LNCAP (cell line): ENCODE data around the gene CDC42BPA.

Experiments used
- TF ChIP-seq, protein P1 (sequence below): fragments of 450-650 bp; IDR thresholded peaks from 2 replicates; pipeline ENCODE4 v1.5.1; 2017; ENCODE audit warnings: mild to moderate bottlenecking

The CDC42BPA gene

GRCh38 chr1:227215863-227216510 is 102.3 kb downstream of the CDC42BPA start:
- TF ChIP-seq, protein P1, sequence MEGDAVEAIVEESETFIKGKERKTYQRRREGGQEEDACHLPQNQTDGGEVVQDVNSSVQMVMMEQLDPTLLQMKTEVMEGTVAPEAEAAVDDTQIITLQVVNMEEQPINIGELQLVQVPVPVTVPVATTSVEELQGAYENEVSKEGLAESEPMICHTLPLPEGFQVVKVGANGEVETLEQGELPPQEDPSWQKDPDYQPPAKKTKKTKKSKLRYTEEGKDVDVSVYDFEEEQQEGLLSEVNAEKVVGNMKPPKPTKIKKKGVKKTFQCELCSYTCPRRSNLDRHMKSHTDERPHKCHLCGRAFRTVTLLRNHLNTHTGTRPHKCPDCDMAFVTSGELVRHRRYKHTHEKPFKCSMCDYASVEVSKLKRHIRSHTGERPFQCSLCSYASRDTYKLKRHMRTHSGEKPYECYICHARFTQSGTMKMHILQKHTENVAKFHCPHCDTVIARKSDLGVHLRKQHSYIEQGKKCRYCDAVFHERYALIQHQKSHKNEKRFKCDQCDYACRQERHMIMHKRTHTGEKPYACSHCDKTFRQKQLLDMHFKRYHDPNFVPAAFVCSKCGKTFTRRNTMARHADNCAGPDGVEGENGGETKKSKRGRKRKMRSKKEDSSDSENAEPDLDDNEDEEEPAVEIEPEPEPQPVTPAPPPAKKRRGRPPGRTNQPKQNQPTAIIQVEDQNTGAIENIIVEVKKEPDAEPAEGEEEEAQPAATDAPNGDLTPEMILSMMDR, result no peak

GRCh38 chr1:227214207-227214606 is 104.1 kb downstream of the CDC42BPA start:
- TF ChIP-seq, protein P1, result no peak

GRCh38 chr1:227213426-227213825 is 104.9 kb downstream of the CDC42BPA start:
- TF ChIP-seq, protein P1, result no peak

GRCh38 chr1:227212164-227212563 is 106.1 kb downstream of the CDC42BPA start:
- TF ChIP-seq, protein P1, result no peak

GRCh38 chr1:227210604-227211003 is 107.7 kb downstream of the CDC42BPA start:
- TF ChIP-seq, protein P1, result no peak

- TF ChIP-seq, protein P1, result no peak
Measured at GRCh38 chr1:227197064-227197463, 121.2 kb downstream of the CDC42BPA start.

DNA sequence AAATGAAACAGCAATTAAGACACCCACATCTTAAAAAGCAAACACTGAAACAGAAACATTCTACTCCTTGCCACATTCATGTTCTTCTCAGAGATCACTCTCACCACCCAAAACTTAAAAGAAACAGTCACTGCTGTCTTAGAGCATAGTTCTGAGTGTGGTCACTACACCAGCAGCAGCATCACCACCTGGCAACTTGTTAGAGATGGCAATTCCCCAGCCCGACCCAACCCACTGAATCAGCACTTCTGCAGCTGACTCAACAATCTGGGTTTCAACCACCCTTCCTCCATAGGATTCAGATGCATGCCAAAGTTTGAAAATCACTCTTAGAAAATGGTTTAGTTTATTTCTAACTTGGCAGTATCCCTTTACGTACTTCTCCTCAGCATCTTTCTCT is 126.1 kb downstream of the CDC42BPA start:
- TF ChIP-seq, protein P1, result no peak

DNA sequence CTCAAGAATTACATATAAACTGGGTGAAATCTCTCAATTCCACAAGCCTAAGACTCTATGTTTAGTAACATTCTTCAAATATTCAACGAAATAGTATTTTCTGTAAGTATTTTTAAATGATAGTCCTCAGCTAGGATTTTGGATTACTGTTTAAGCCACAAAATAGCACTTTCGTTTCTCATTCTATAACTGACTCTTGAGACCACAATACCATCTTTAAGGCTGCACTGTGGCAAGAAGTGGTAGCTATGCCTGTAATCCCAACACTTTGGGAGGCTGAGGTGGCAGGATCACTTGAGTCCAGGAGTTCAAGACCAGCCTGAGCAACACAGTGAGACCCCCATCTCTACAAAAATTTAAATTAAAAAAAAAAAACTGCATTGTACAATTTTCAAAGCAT is 126.7 kb downstream of the CDC42BPA start:
- TF ChIP-seq, protein P1, result no peak
